ENCODE data around the gene PTBP2.

The PTBP2 gene

GRCh38 chr1:96695954-96696353 is 25.6 kb upstream of the PTBP2 start:
- Histone ChIP-seq H2AFZ (ENCODE audit: low read length) (no peak overlapping the region), H3K36me3 (ENCODE audit: insufficient read depth, low read length) (no peaks in the 10 kb centered on the region), H3F3A (ENCODE audit: low read depth) (no peaks in the 10 kb centered on the region), H3K27me3 (ENCODE audit: insufficient read depth, low read length, poor library complexity, severe bottlenecking) (no peaks in the 10 kb centered on the region), H3K9ac (ENCODE audit: low read depth, low read length, poor library complexity, severe bottlenecking) (no peak overlapping the region), H3K79me2 (ENCODE audit: insufficient read depth, low read length) (no peaks in the 10 kb centered on the region), H3K4me1 (ENCODE audit: insufficient read depth, low read length, poor library complexity, severe bottlenecking) (no peaks in the 10 kb centered on the region), H3K4me2 (ENCODE audit: low read depth, low read length, poor library complexity, severe bottlenecking) (no peak overlapping the region), H3K9me3 (ENCODE audit: insufficient read depth, low read depth, low read length) (no peaks in the 10 kb centered on the region), H3K9me2 (replicated peaks; ENCODE audit: low read depth, low read length) (no peaks in the 10 kb centered on the region), H3K4me3 (ENCODE audit: low read length, poor library complexity, severe bottlenecking) (no peak overlapping the region), H4K20me1 (ENCODE audit: insufficient read depth, low read length, poor library complexity, severe bottlenecking) (no peaks in the 10 kb centered on the region)
- TF ChIP-seq EZH2phosphoT487 (IDR thresholded peaks at IDR 0.05; ENCODE audit: borderline replicate concordance) (no peak), CTCF (conservative IDR thresholded peaks at IDR 0.05; ENCODE audit: low read length) (no peak)

- Histone ChIP-seq H3K79me2 (ENCODE audit: insufficient read depth, low read length) (no peaks in the 10 kb centered on the region), H3K4me3 (ENCODE audit: low read length, poor library complexity, severe bottlenecking) (no peak overlapping the region), H3K4me2 (ENCODE audit: low read depth, low read length, poor library complexity, severe bottlenecking) (no peak overlapping the region), H3K9me3 (ENCODE audit: insufficient read depth, low read depth, low read length) (no peaks in the 10 kb centered on the region), H3K36me3 (ENCODE audit: insufficient read depth, low read length) (no peaks in the 10 kb centered on the region), H3K9ac (ENCODE audit: low read depth, low read length, poor library complexity, severe bottlenecking) (no peak overlapping the region), H3F3A (ENCODE audit: low read depth) (no peaks in the 10 kb centered on the region), H3K27me3 (ENCODE audit: insufficient read depth, low read length, poor library complexity, severe bottlenecking) (no peaks in the 10 kb centered on the region), H4K20me1 (ENCODE audit: insufficient read depth, low read length, poor library complexity, severe bottlenecking) (no peaks in the 10 kb centered on the region), H3K4me1 (ENCODE audit: insufficient read depth, low read length, poor library complexity, severe bottlenecking) (no peaks in the 10 kb centered on the region), H3K9me2 (replicated peaks; ENCODE audit: low read depth, low read length) (no peaks in the 10 kb centered on the region), H2AFZ (ENCODE audit: low read length) (no peak overlapping the region)
- TF ChIP-seq CTCF (conservative IDR thresholded peaks at IDR 0.05; ENCODE audit: low read length) (no peak), EZH2phosphoT487 (IDR thresholded peaks at IDR 0.05; ENCODE audit: borderline replicate concordance) (no peak)
Measured at GRCh38 chr1:96698342-96698983, 23.1 kb upstream of the PTBP2 start.

- Histone ChIP-seq H2AFZ (ENCODE audit: low read length) (no peak overlapping the region), H3K9me2 (replicated peaks; ENCODE audit: low read depth, low read length) (no peaks in the 10 kb centered on the region), H3F3A (ENCODE audit: low read depth) (no peaks in the 10 kb centered on the region), H3K79me2 (ENCODE audit: insufficient read depth, low read length) (no peaks in the 10 kb centered on the region), H3K4me2 (ENCODE audit: low read depth, low read length, poor library complexity, severe bottlenecking) (no peak overlapping the region), H4K20me1 (ENCODE audit: insufficient read depth, low read length, poor library complexity, severe bottlenecking) (no peaks in the 10 kb centered on the region), H3K27me3 (ENCODE audit: insufficient read depth, low read length, poor library complexity, severe bottlenecking) (no peaks in the 10 kb centered on the region), H3K36me3 (ENCODE audit: insufficient read depth, low read length) (no peaks in the 10 kb centered on the region), H3K4me1 (ENCODE audit: insufficient read depth, low read length, poor library complexity, severe bottlenecking) (no peaks in the 10 kb centered on the region), H3K4me3 (ENCODE audit: low read length, poor library complexity, severe bottlenecking) (no peak overlapping the region), H3K9ac (ENCODE audit: low read depth, low read length, poor library complexity, severe bottlenecking) (no peak overlapping the region), H3K9me3 (ENCODE audit: insufficient read depth, low read depth, low read length) (no peaks in the 10 kb centered on the region)
- TF ChIP-seq EZH2phosphoT487 (IDR thresholded peaks at IDR 0.05; ENCODE audit: borderline replicate concordance) (no peak), CTCF (conservative IDR thresholded peaks at IDR 0.05; ENCODE audit: low read length) (no peak)
Measured at GRCh38 chr1:96703186-96703585, 18.4 kb upstream of the PTBP2 start.

Measured in Loucy (cell line).